ENCODE data around the gene HSD17B7.

Gene HSD17B7

GRCh38 chr1:162859191-162859590 lies 68.7 kb downstream of the HSD17B7 start:
- DNase-seq = no peak

GRCh38 chr1:162861101-162861500 lies 70.6 kb downstream of the HSD17B7 start, which contains the start of gene CCDC190:
CCDC190 (minus strand) TSS chr1:162861175; CDS start chr1:162859646, 1,529 bp downstream.
- no peak for DNase-seq

- DNase-seq = no peak
Observed at GRCh38 chr1:162861625-162862024, 71.1 kb downstream of the HSD17B7 start.
